B cell (primary cell): ENCODE data around the gene ZBTB25. TPM values are rescaled to one million over a fixed set of nuclear protein-coding genes. Genes with fewer than 3 reads are reported as not detected.

Source experiments
- ATAC-seq: fragments of 200-7000 bp; cut with Tn5 transposase; one replicate; pipeline ENCODE4 v1.10.0; 2021; ENCODE audit warnings: low read depth, mild to moderate bottlenecking, moderate number of reproducible peaks, moderate library complexity
- CTCF ChIA-PET: fragments of 350-600 bp; sonication (Branson Sonifier 250); formaldehyde crosslinking; loops from one replicate; lab custom pipeline; 2021; ENCODE audit warnings: antibody characterized with exemption, inconsistent platforms; lab: Charles Lee
- POLR2A ChIA-PET: fragments of 350-600 bp; sonication (Branson Sonifier 250); formaldehyde crosslinking; loops from one replicate; lab custom pipeline; 2021; ENCODE audit warnings: antibody characterized with exemption; lab: Charles Lee
- DNase-seq: peaks from one replicate; pipeline ENCODE4 v3.0.0; 2013
- H2AFZ ChIP-seq: 2 replicates; pipeline ENCODE4 v1.6.1; 2012; ENCODE audit warnings: mild to moderate bottlenecking, low read depth, low read length; ENCODE audit not compliant: insufficient read depth, poor library complexity, severe bottlenecking
- H3K27ac ChIP-seq, 2 donors: 1 replicate in 1 of 2; 2 replicates in 1 of 2; pipeline ENCODE4 v1.5.1; 2012 to 2013; ENCODE audit warnings: low read length in 2 of 2, mild to moderate bottlenecking in 2 of 2, moderate library complexity in 1 of 2
- H3K27me3 ChIP-seq, 4 experiments: fragments of 200-600 bp in 1 of 4; sonication (generic) in 1 of 4; replicated peaks in 1 of 4; 1 replicate in 2 of 4; 2 replicates in 2 of 4; pipeline versions ENCODE4 v1.6.1 to v1.7.0; 2013 to 2016; ENCODE audit warnings: low read length in 3 of 4, mild to moderate bottlenecking in 2 of 4, mixed read lengths in 1 of 4, moderate library complexity in 1 of 4; ENCODE audit not compliant: insufficient read depth in 4 of 4, control insufficient read depth in 3 of 4; ENCODE audit errors: control extremely low read depth in 1 of 4
- H3K36me3 ChIP-seq, 2 experiments: replicated peaks in 1 of 2; 1 replicate in 1 of 2; 2 replicates in 1 of 2; pipeline versions ENCODE4 v1.6.1 to v1.7.1; 2013; ENCODE audit warnings: low read length in 1 of 2; ENCODE audit not compliant: insufficient read depth in 2 of 2, control insufficient read depth in 1 of 2; ENCODE audit errors: control extremely low read depth in 1 of 2, extremely low read depth in 1 of 2
- H3K4me1 ChIP-seq, 2 donors: fragments of 200-600 bp in 1 of 2; sonication (generic) in 1 of 2; 1 replicate in 1 of 2; 2 replicates in 1 of 2; pipeline versions ENCODE4 v1.5.1 to v1.6.1; 2013 to 2017; ENCODE audit warnings: low read length in 2 of 2; ENCODE audit not compliant: control insufficient read depth in 2 of 2, insufficient read depth in 2 of 2
- H3K4me2 ChIP-seq: replicated peaks from 2 replicates; pipeline ENCODE3; 2012; ENCODE audit warnings: mild to moderate bottlenecking, low read depth, low read length; ENCODE audit not compliant: poor library complexity, severe bottlenecking
- H3K4me3 ChIP-seq, 5 experiments: fragments of 200-600 bp in 1 of 5; sonication (generic) in 1 of 5; 1 replicate in 3 of 5; 2 replicates in 2 of 5; pipeline versions ENCODE4 v1.5.1 to v1.7.0; 2011 to 2016; ENCODE audit warnings: low read length in 4 of 5, mild to moderate bottlenecking in 4 of 5, low read depth in 2 of 5, control low read depth in 1 of 5, moderate library complexity in 1 of 5; ENCODE audit not compliant: insufficient read depth in 1 of 5; ENCODE audit errors: control extremely low read depth in 1 of 5, extremely low read depth in 1 of 5
- H3K79me2 ChIP-seq: fragments of 200-600 bp; sonication (generic); one replicate; pipeline ENCODE4 v1.6.0; 2016; ENCODE audit warnings: low read length; ENCODE audit not compliant: control insufficient read depth, insufficient read depth
- H3K9ac ChIP-seq: fragments of 200-600 bp; sonication (generic); 2 replicates; pipeline ENCODE4 v1.6.1; 2017; ENCODE audit warnings: mild to moderate bottlenecking, low read length, moderate library complexity
- H3K9me3 ChIP-seq, 3 donors: one replicate each; pipeline versions ENCODE4 v1.6.1 to v1.7.1; 2013; ENCODE audit warnings: low read length in 2 of 3; ENCODE audit not compliant: control insufficient read depth in 2 of 3, insufficient read depth in 1 of 3; ENCODE audit errors: control extremely low read depth in 1 of 3
- H4K20me1 ChIP-seq: 2 replicates; pipeline ENCODE4 v1.6.0; 2012; ENCODE audit warnings: mild to moderate bottlenecking, low read length; ENCODE audit not compliant: insufficient read depth, control insufficient read depth, poor library complexity, severe bottlenecking
- H3K27ac Mint-ChIP-seq: one replicate; pipeline ENCODE4 v1.8.0; 2021; ENCODE audit warnings: mixed read lengths
- H3K27me3 Mint-ChIP-seq: one replicate; pipeline ENCODE4 v1.8.0; 2021; ENCODE audit warnings: mixed read lengths
- H3K4me1 Mint-ChIP-seq: one replicate; pipeline ENCODE4 v1.8.0; 2021; ENCODE audit warnings: mixed read lengths
- H3K4me3 Mint-ChIP-seq: one replicate; pipeline ENCODE4 v1.8.0; 2021; ENCODE audit warnings: mixed read lengths
- H3K9me3 Mint-ChIP-seq: one replicate; pipeline ENCODE4 v1.8.0; 2022; ENCODE audit warnings: mixed read lengths; ENCODE audit not compliant: insufficient read depth
- EZH2 ChIP-seq: IDR thresholded peaks from 2 replicates; pipeline ENCODE4 v1.6.1; 2012; ENCODE audit warnings: borderline replicate concordance, low read depth, mild to moderate bottlenecking, moderate library complexity, low read length; ENCODE audit not compliant: insufficient read depth, poor library complexity, severe bottlenecking
- WGBS: methylation state at CpG from one replicate; pipeline ENCODE4 v1.1.5; 2013; ENCODE audit warnings: missing lambda C conversion rate; ENCODE audit not compliant: insufficient coverage; 5-methylcytosine and 5-hydroxymethylcytosine counted together
- intact Hi-C: fragments of 100-400 bp; cut with micrococcal nuclease; formaldehyde crosslinking; loops from one replicate; pipeline ENCODE4 v1.10.0; 2022
- polyA plus RNA-seq: library from polyadenylated mRNA; depleted of rRNA; stranded (reverse); fragments of >200 nt; gene quantifications from 2 replicates; pipeline ENCODE4 v1.2.3, GENCODE V29; 2012
- total RNA-seq, 2 donors: library from RNA; stranded (reverse); fragments of 120-200 nt in 1 of 2; gene quantifications; 1 replicate in 1 of 2; 2 replicates in 1 of 2; pipeline versions ENCODE4 v1.2.3 to v1.2.4, GENCODE V29; 2013 to 2022
- TF ChIP-seq, protein P1 (sequence below): fragments of 200-600 bp; IDR thresholded peaks from one replicate; pipeline ENCODE4 v1.8.0; 2022; ENCODE audit warnings: antibody characterized with exemption, mild to moderate bottlenecking

ZBTB25 gene
- total and polyA plus RNA-seq, 2 donors (not counting 1 experiment from before 2014, with no cell fraction given), result 20.8 to 45.7 TPM

GRCh38 chr14:64444140-64444539 is 59.5 kb downstream of the ZBTB25 start:
- H3K27ac ChIP-seq, result peak overlapping the region; percentile 77 to 99
- H3K4me1 ChIP-seq, result peaks cover 22 to 30% of the 10 kb centered on the region in 2 donors
- TF ChIP-seq, protein P1, sequence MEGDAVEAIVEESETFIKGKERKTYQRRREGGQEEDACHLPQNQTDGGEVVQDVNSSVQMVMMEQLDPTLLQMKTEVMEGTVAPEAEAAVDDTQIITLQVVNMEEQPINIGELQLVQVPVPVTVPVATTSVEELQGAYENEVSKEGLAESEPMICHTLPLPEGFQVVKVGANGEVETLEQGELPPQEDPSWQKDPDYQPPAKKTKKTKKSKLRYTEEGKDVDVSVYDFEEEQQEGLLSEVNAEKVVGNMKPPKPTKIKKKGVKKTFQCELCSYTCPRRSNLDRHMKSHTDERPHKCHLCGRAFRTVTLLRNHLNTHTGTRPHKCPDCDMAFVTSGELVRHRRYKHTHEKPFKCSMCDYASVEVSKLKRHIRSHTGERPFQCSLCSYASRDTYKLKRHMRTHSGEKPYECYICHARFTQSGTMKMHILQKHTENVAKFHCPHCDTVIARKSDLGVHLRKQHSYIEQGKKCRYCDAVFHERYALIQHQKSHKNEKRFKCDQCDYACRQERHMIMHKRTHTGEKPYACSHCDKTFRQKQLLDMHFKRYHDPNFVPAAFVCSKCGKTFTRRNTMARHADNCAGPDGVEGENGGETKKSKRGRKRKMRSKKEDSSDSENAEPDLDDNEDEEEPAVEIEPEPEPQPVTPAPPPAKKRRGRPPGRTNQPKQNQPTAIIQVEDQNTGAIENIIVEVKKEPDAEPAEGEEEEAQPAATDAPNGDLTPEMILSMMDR, result no peak
- TF ChIP-seq EZH2, result no peak
- DNase-seq, result peak; percentile 38
- H2AFZ ChIP-seq, result no peak overlapping the region
- H3K27me3 Mint-ChIP-seq, result no peaks in the 10 kb centered on the region
- no peak for ATAC-seq
- ChIA-PET CTCF (interaction anchor here (0.8 to 4.2 kb wide), 3 partner anchors 13 to 192 kb away, joined by 4 to 54 read pairs (median 5); no protein-coding TSS in a partner anchor), POLR2A (interaction anchor here (3.1 kb wide), 1 partner anchor 61 kb away, joined by 11 read pairs; the partner anchor contains the start of gene ZBTB1)
- H3K4me2 ChIP-seq, result peak overlapping the region; percentile 63
- H3K27me3 ChIP-seq, result no peaks in the 10 kb centered on the region
- no peaks in the 10 kb centered on the region for H4K20me1 ChIP-seq
- 88% methylated on average over 9 of the region's 11 CpGs for WGBS
- H3K9me3 Mint-ChIP-seq, result no peaks in the 10 kb centered on the region
- peaks cover 40% of the 10 kb centered on the region for H3K4me1 Mint-ChIP-seq
- peaks cover 15 to 43% of the 10 kb centered on the region in 2 experiments for H3K36me3 ChIP-seq
- no peak overlapping the region for H3K4me3 Mint-ChIP-seq
- intact Hi-C loops, result loop anchor here (2.0 kb wide), 1 partner anchor 21 kb away; the partner anchor contains the start of gene AKAP5
- H3K9me3 ChIP-seq, result no peaks in the 10 kb centered on the region
- H3K79me2 ChIP-seq, result no peaks in the 10 kb centered on the region
- peak overlapping the region; percentile 42 for H3K9ac ChIP-seq
- no peak overlapping the region for H3K4me3 ChIP-seq
- peak overlapping the region; percentile 51 for H3K27ac Mint-ChIP-seq

- Histone ChIP-seq H3K4me2 (no peak overlapping the region), H3K9ac (no peak overlapping the region), H3K27me3 (no peaks in the 10 kb centered on the region), H2AFZ (no peak overlapping the region), H3K27ac (no peak overlapping the region), H3K4me1 (peaks cover 22 to 28% of the 10 kb centered on the region in 2 donors), H3K79me2 (no peaks in the 10 kb centered on the region), H3K4me3 (no peak overlapping the region), H3K9me3 (no peaks in the 10 kb centered on the region), H3K36me3 (peaks cover 25 to 55% of the 10 kb centered on the region in 2 experiments), H4K20me1 (no peaks in the 10 kb centered on the region)
- POLR2A ChIA-PET, result no interaction called here
- no peak for DNase-seq
- CTCF ChIA-PET, result interaction anchor here (0.9 to 1.0 kb wide), 2 partner anchors 12 to 37 kb away, joined by 3 to 4 read pairs; no protein-coding TSS in a partner anchor
- H3K9me3 Mint-ChIP-seq, result no peaks in the 10 kb centered on the region
- 94% methylated on average over 17 of the region's 17 CpGs for WGBS
- ATAC-seq, result no peak
- H3K4me1 Mint-ChIP-seq, result peaks cover 30% of the 10 kb centered on the region
- H3K27me3 Mint-ChIP-seq, result no peaks in the 10 kb centered on the region
- no peak overlapping the region for H3K27ac Mint-ChIP-seq
- H3K4me3 Mint-ChIP-seq, result no peak overlapping the region
- intact Hi-C loops, result no loop called here
- TF ChIP-seq EZH2, result no peak
- TF ChIP-seq, protein P1, result no peak
These were observed 61.2 kb downstream of the ZBTB25 start for GRCh38 chr14:64442300-64442988.
